ENCODE results near the gene MYT1. TPM values are rescaled to one million over a fixed set of nuclear protein-coding genes. Genes with fewer than 3 reads are reported as not detected.

MYT1 gene
- total RNA-seq, 1 experiment from 2014 or later: 7.1 TPM

GRCh38 chr20:64140061-64140931 is 24.0 kb upstream of the MYT1 start:
- Histone ChIP-seq H3K27me3 (ENCODE audit: insufficient read depth, low read length) (no peaks in the 10 kb centered on the region), H3K4me3 (replicated peaks in 1 of 2; ENCODE audit: low read depth in 1 of 2, low read length in 2 of 2) (no peak overlapping the region), H3K79me2 (ENCODE audit: insufficient read depth, low read length) (no peaks in the 10 kb centered on the region), H3K9me2 (ENCODE audit: insufficient read depth) (no peaks in the 10 kb centered on the region), H3K9me3 (ENCODE audit: control insufficient read depth in 1 of 2, insufficient read depth in 1 of 2, low read depth in 1 of 2, low read length in 2 of 2) (peaks cover 12 to 24% of the 10 kb centered on the region in 2 experiments; a peak in 2 of 4 replicates), H3K36me3 (ENCODE audit: control insufficient read depth in 1 of 2, insufficient read depth in 2 of 2, low read length in 2 of 2) (no peaks in the 10 kb centered on the region), H2AFZ (ENCODE audit: low read depth, low read length, poor library complexity, severe bottlenecking) (no peak overlapping the region), H3K4me1 (ENCODE audit: control insufficient read depth in 1 of 2, insufficient read depth in 2 of 2, low read length in 2 of 2) (no peaks in the 10 kb centered on the region), H4K20me1 (ENCODE audit: insufficient read depth) (no peaks in the 10 kb centered on the region), H3K4me2 (ENCODE audit: low read length) (no peak overlapping the region), H3K9ac (ENCODE audit: low read length) (no peak overlapping the region), H3K27ac (ENCODE audit: low read depth, low read length) (no peak overlapping the region)
- no peak for TF ChIP-seq JUND (IDR thresholded peaks at IDR 0.05)
- TF ChIP-seq POLR2AphosphoS5 (IDR thresholded peaks at IDR 0.05; ENCODE audit: low read depth, low read length): no peak
- DNase-seq (ENCODE audit: low read depth, low spot score): no peak
- ATAC-seq: no peak
- no TSS peak for BruUV-seq (replicated peaks)
- POLR2A ChIA-PET: no interaction called here
- RAD21 ChIA-PET (ENCODE audit: low non-redundant PET in 1 of 2, low total read pairs in 2 of 2, uncharacterized antibody in 2 of 2, unreplicated experiment in 2 of 2): no interaction called here
- CTCF ChIA-PET: no interaction called here
- intact Hi-C loops (cut with micrococcal nuclease): no loop called here

GRCh38 chr20:64140956-64141355 is 23.3 kb upstream of the MYT1 start:
- BruUV-seq (replicated peaks): no TSS peak
- Histone ChIP-seq H3K4me3 (replicated peaks in 1 of 2; ENCODE audit: low read depth in 1 of 2, low read length in 2 of 2) (no peak overlapping the region), H3K4me2 (ENCODE audit: low read length) (no peak overlapping the region), H2AFZ (ENCODE audit: low read depth, low read length, poor library complexity, severe bottlenecking) (no peak overlapping the region), H3K9me3 (ENCODE audit: control insufficient read depth in 1 of 2, insufficient read depth in 1 of 2, low read depth in 1 of 2, low read length in 2 of 2) (peaks cover 14 to 30% of the 10 kb centered on the region in 2 experiments; a peak in 2 of 4 replicates), H3K79me2 (ENCODE audit: insufficient read depth, low read length) (no peaks in the 10 kb centered on the region), H3K4me1 (ENCODE audit: control insufficient read depth in 1 of 2, insufficient read depth in 2 of 2, low read length in 2 of 2) (no peaks in the 10 kb centered on the region), H3K9ac (ENCODE audit: low read length) (no peak overlapping the region), H3K9me2 (ENCODE audit: insufficient read depth) (no peaks in the 10 kb centered on the region), H3K27me3 (ENCODE audit: insufficient read depth, low read length) (no peaks in the 10 kb centered on the region), H3K27ac (ENCODE audit: low read depth, low read length) (no peak overlapping the region), H4K20me1 (ENCODE audit: insufficient read depth) (no peaks in the 10 kb centered on the region), H3K36me3 (ENCODE audit: control insufficient read depth in 1 of 2, insufficient read depth in 2 of 2, low read length in 2 of 2) (no peaks in the 10 kb centered on the region)
- ATAC-seq (no peak), DNase-seq (ENCODE audit: low read depth, low spot score) (no peak)
- ChIA-PET CTCF (no interaction called here), RAD21 (ENCODE audit: low non-redundant PET in 1 of 2, low total read pairs in 2 of 2, uncharacterized antibody in 2 of 2, unreplicated experiment in 2 of 2) (no interaction called here), POLR2A (no interaction called here)
- intact Hi-C loops (cut with micrococcal nuclease): no loop called here
- TF ChIP-seq CEBPB (IDR thresholded peaks at IDR 0.05; ENCODE audit: low read depth) (no peak), POLR2A (IDR thresholded peaks at IDR 0.05; ENCODE audit: borderline replicate concordance, extremely low read depth, insufficient read depth, insufficient read length) (no peak), POLR2AphosphoS5 (IDR thresholded peaks at IDR 0.05; ENCODE audit: low read depth, low read length) (no peak), ZBTB33 (IDR thresholded peaks at IDR 0.05; ENCODE audit: extremely low read depth, insufficient replicate concordance, low read length) (no peak), MAX (IDR thresholded peaks at IDR 0.05) (no peak), ZNF274 (IDR thresholded peaks at IDR 0.05; ENCODE audit: low read depth, low read length) (no peak), EZH2phosphoT487 (IDR thresholded peaks at IDR 0.05; ENCODE audit: borderline replicate concordance) (no peak), CBX3 (IDR thresholded peaks at IDR 0.05; ENCODE audit: low read depth) (no peak), YY1 (IDR thresholded peaks at IDR 0.05; ENCODE audit: extremely low read depth, insufficient replicate concordance, low read depth, low read length) (no peak), SRF (IDR thresholded peaks at IDR 0.05; ENCODE audit: low read depth) (no peak), ATF3 (IDR thresholded peaks at IDR 0.05) (no peak), RAD21 (IDR thresholded peaks at IDR 0.05; ENCODE audit: low read depth) (no peak), EGR1 (IDR thresholded peaks at IDR 0.05; ENCODE audit: low read depth) (no peak)

Data from HCT116 (cell line).